Measurements from ENCODE around the gene ABHD3. TPM values are rescaled to one million over a fixed set of nuclear protein-coding genes. Genes with fewer than 3 reads are reported as not detected.

Gene ABHD3
- total and polyA plus RNA-seq, 8 donors = 6.0 to 20.9 (median 7.5) TPM

GRCh38 chr18:21669736-21670285 lies 34.8 kb downstream of the ABHD3 start:
- no peak for FAIRE-seq
- WGBS, 2 donors = 88 to 92% methylated on average over 9 of the region's 9 CpGs
- TF ChIP-seq, protein P1, sequence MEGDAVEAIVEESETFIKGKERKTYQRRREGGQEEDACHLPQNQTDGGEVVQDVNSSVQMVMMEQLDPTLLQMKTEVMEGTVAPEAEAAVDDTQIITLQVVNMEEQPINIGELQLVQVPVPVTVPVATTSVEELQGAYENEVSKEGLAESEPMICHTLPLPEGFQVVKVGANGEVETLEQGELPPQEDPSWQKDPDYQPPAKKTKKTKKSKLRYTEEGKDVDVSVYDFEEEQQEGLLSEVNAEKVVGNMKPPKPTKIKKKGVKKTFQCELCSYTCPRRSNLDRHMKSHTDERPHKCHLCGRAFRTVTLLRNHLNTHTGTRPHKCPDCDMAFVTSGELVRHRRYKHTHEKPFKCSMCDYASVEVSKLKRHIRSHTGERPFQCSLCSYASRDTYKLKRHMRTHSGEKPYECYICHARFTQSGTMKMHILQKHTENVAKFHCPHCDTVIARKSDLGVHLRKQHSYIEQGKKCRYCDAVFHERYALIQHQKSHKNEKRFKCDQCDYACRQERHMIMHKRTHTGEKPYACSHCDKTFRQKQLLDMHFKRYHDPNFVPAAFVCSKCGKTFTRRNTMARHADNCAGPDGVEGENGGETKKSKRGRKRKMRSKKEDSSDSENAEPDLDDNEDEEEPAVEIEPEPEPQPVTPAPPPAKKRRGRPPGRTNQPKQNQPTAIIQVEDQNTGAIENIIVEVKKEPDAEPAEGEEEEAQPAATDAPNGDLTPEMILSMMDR (IDR thresholded peaks at IDR 0.05) = no peak
- Histone ChIP-seq H3K4me1 (no peaks in the 10 kb centered on the region), H3K4me3 (no peak overlapping the region), H3K27me3 (no peaks in the 10 kb centered on the region), H3K27ac (no peak overlapping the region), H3K9me3 (no peaks in the 10 kb centered on the region), H3K36me3 (no peaks in the 10 kb centered on the region)
- DNase-seq = no peak
- intact Hi-C loops (cut with DNase I) = no loop called here
- ATAC-seq = no peak

DNA sequence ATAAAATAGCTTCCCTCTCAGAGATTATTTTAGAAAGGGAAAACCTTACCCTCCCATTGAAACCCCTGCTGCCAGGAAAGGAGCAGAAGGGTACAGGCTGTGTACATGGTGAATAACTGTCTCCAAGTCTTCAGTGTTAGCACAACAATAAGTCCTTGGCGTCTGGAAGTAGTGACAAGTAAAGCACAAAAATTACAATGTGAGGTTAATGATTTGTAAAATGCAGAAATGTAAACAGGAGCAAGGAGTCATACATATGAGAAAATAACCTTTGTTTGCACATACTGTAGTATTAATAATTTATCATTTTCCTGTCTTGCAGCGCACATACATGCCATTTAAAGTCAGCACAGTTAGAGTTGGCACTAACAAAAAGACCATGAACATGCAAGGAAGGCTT lies 40.5 kb downstream of the ABHD3 start:
- 14 to 29% methylated on average over 2 of the region's 2 CpGs for WGBS, 2 donors
- no peak overlapping the region for H3K27ac ChIP-seq
- no peak for DNase-seq

DNA sequence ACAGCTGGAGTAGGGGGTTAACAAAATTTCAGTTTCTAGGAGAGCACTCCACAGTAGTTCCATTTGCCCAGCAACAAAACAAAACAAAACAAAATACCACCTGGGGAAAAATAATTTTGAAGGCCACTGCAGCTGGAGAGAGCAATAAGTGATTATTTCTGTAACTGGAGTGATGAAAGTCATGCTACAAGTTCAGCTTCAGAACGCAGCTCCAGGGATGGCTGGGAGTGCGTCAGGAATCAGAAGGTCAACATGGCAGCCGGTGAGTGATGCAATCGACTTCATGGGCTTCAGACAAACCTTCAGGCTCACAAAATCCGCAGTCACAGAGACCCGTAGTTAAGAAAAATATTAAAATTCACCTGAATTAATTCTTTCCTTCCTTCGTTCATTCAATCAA lies 41.0 kb downstream of the ABHD3 start:
- H3K27ac ChIP-seq = no peak overlapping the region
- ATAC-seq (no peak), FAIRE-seq (no peak), DNase-seq (no peak)
- H3K4me3 ChIP-seq = no peak overlapping the region
- no peaks in the 10 kb centered on the region for H3K36me3 ChIP-seq
- peaks cover 0 to 5% (median 0%) of the 10 kb centered on the region in 3 donors for H3K4me1 ChIP-seq
- intact Hi-C loops (cut with DNase I) = no loop called here
- TF ChIP-seq, protein P1 (IDR thresholded peaks at IDR 0.05) = no peak
- H3K27me3 ChIP-seq = no peaks in the 10 kb centered on the region
- 94 to 96% methylated on average over 7 of the region's 7 CpGs for WGBS, 2 donors
- H3K9me3 ChIP-seq = no peaks in the 10 kb centered on the region

More for the DNA sequence above, 40.5 kb downstream of the ABHD3 start:
- H3K36me3 ChIP-seq = no peaks in the 10 kb centered on the region
- H3K4me1 ChIP-seq = peaks cover 0 to 5% (median 0%) of the 10 kb centered on the region in 3 donors
- TF ChIP-seq, protein P1 (IDR thresholded peaks at IDR 0.05) = no peak
- H3K4me3 ChIP-seq = no peak overlapping the region
- intact Hi-C loops (cut with DNase I) = no loop called here
- ATAC-seq (peak; percentile 31 to 70 (median 53)), FAIRE-seq (no peak)
- no peaks in the 10 kb centered on the region for H3K9me3 ChIP-seq
- no peaks in the 10 kb centered on the region for H3K27me3 ChIP-seq

DNA sequence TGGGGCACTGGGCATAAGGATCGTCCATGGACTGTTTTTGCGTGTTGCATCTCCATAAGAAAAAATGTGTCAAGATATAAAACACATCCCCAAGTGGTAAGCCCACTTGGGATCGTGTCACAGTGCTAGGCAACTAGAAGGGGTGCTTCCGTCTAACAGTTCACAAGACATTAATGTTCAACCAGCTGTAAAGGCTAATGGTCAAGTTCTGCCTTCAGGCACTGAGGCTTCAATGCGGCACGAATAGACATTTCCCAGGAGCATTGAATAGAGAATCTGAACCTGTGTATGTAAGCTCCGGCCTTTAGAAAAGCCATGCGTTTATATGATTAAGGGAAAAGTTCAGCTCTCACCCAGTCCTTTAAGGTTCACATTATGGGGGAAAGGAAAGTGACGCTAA lies 42.0 kb downstream of the ABHD3 start:
- TF ChIP-seq, protein P1 (IDR thresholded peaks at IDR 0.05) = no peak
- intact Hi-C loops (cut with DNase I) = no loop called here
- no peaks in the 10 kb centered on the region for H3K9me3 ChIP-seq
- H3K4me1 ChIP-seq = peaks cover 0 to 5% (median 0%) of the 10 kb centered on the region in 3 donors
- WGBS, 2 donors = 95% methylated on average over 9 of the region's 9 CpGs
- ATAC-seq (no peak), DNase-seq (no peak), FAIRE-seq (no peak)
- no peak overlapping the region for H3K27ac ChIP-seq
- peaks cover 0 to 1% (median 0%) of the 10 kb centered on the region in 3 donors for H3K36me3 ChIP-seq
- no peaks in the 10 kb centered on the region for H3K27me3 ChIP-seq
- no peak overlapping the region for H3K4me3 ChIP-seq

DNA sequence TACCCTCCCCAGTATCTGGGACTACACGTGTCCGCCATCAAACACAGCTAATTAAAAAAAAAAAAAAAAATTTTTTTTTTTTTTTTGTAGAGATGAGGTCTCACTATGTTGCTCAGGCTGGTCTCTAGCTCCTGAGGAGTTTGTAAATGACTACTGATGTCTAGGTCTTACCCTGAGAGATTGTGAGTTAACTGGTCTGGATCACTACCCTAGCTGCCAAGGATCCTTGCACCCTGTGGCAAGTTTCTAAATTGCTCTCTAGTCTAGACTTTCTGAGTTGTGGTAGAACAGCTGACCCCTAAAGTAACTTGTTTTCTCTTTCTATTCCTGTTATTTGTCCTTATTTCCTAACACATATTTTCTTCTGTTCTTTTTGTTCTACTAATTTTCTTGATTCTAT lies 44.5 kb downstream of the ABHD3 start:
- Histone ChIP-seq H3K4me3 (no peak overlapping the region), H3K27ac (no peak overlapping the region), H3K27me3 (no peaks in the 10 kb centered on the region), H3K4me1 (peaks cover 0 to 5% (median 0%) of the 10 kb centered on the region in 3 donors), H3K9me3 (no peaks in the 10 kb centered on the region), H3K36me3 (peaks cover 0 to 4% (median 0%) of the 10 kb centered on the region in 3 donors)
- DNase-seq (no peak), ATAC-seq (no peak), FAIRE-seq (no peak)
- intact Hi-C loops (cut with DNase I) = no loop called here
- TF ChIP-seq, protein P1 (IDR thresholded peaks at IDR 0.05) = no peak
- WGBS, 2 donors = 73 to 81% methylated on average over 2 of the region's 2 CpGs
